Osteoblast (primary cell): ENCODE data around the gene AFDN. TPM values are rescaled to one million over a fixed set of nuclear protein-coding genes. Genes with fewer than 3 reads are reported as not detected.

ENCODE experiments used
- DNase-seq: peaks from one replicate; pipeline ENCODE4 v3.0.0; 2011; ENCODE audit warnings: low spot score, mixed read lengths; ENCODE audit not compliant: insufficient read length; ENCODE audit errors: missing footprints
- H2AFZ ChIP-seq: 2 replicates; pipeline ENCODE4 v1.6.0; 2011; ENCODE audit warnings: mild to moderate bottlenecking, low read length
- H3K27ac ChIP-seq: 2 replicates; pipeline ENCODE4 v1.5.1; 2011; ENCODE audit warnings: mild to moderate bottlenecking, low read depth, low read length, moderate library complexity
- H3K27me3 ChIP-seq: 2 replicates; pipeline ENCODE4 v1.6.0; 2012; ENCODE audit warnings: mild to moderate bottlenecking, control low read depth, inconsistent platforms, low read length, moderate library complexity; ENCODE audit not compliant: insufficient read depth
- H3K36me3 ChIP-seq: 2 replicates; pipeline ENCODE4 v1.5.1; 2011; ENCODE audit warnings: mild to moderate bottlenecking, low read length, control low read depth, moderate library complexity; ENCODE audit not compliant: insufficient read depth
- H3K4me1 ChIP-seq: 2 replicates; pipeline ENCODE4 v1.5.1; 2011; ENCODE audit warnings: mild to moderate bottlenecking, low read length, control low read depth, moderate library complexity; ENCODE audit not compliant: insufficient read depth
- H3K4me2 ChIP-seq: 2 replicates; pipeline ENCODE4 v1.6.0; 2011; ENCODE audit warnings: mild to moderate bottlenecking, low read length; ENCODE audit not compliant: insufficient read depth
- H3K4me3 ChIP-seq: fragments of 200-600 bp; sonication (generic); 3 replicates; pipeline ENCODE4 v1.5.1; 2012; ENCODE audit warnings: mild to moderate bottlenecking, low read length, inconsistent platforms; ENCODE audit not compliant: insufficient read depth
- H3K79me2 ChIP-seq: 2 replicates; pipeline ENCODE4 v1.6.0; 2012; ENCODE audit warnings: mild to moderate bottlenecking, low read length, control low read depth, inconsistent platforms; ENCODE audit not compliant: insufficient read depth
- H3K9me3 ChIP-seq: 2 replicates; pipeline ENCODE4 v1.5.1; 2011; ENCODE audit warnings: low read depth, low read length, control low read depth
- H4K20me1 ChIP-seq: 2 replicates; pipeline ENCODE4 v1.6.0; 2012; ENCODE audit warnings: mild to moderate bottlenecking, low read length, control low read depth; ENCODE audit not compliant: insufficient read depth
- CTCF ChIP-seq: IDR thresholded peaks from 2 replicates; pipeline ENCODE4 v1.5.1; 2011; ENCODE audit warnings: mild to moderate bottlenecking, low read depth, low read length, moderate library complexity; ENCODE audit errors: extremely low read depth
- total RNA-seq: library from RNA; depleted of rRNA; stranded (reverse); fragments of >200 nt; gene quantifications from 2 replicates; pipeline ENCODE4 v1.2.3, GENCODE V29; 2012

AFDN gene
- total RNA-seq, 1 donor, result 52.5 TPM

DNA sequence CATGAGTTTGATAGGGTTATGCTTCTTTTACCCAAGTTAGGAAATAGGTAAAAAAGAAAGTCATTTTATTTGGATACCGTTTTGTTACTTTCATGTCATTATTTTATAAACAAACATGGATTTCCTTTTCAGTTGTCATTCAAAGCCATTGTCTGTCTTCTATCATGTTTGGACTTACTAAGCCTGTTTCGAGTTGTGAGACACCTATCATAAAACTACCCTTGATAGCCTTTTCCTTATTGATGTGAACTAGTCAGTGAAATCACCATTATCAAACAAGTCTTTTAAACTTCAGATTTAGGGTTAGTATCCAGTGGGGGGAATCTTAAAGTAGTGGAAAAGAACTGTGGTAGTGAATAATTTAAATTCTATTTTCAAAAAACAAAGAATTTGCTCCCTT, 85.8 kb downstream of the AFDN start:
- DNase-seq, result no peak
- H3K27ac ChIP-seq, result no peak overlapping the region
- no peaks in the 10 kb centered on the region for H3K9me3 ChIP-seq
- H3K4me3 ChIP-seq, result no peak overlapping the region
- no peaks in the 10 kb centered on the region for H3K79me2 ChIP-seq
- TF ChIP-seq CTCF, result no peak
- H4K20me1 ChIP-seq, result no peaks in the 10 kb centered on the region
- H2AFZ ChIP-seq, result no peak overlapping the region
- peaks cover 13% of the 10 kb centered on the region for H3K36me3 ChIP-seq
- H3K4me1 ChIP-seq, result no peaks in the 10 kb centered on the region
- no peak overlapping the region for H3K4me2 ChIP-seq
- H3K27me3 ChIP-seq, result no peaks in the 10 kb centered on the region

GRCh38 chr6:167913699-167914098, 87.0 kb downstream of the AFDN start:
- peaks cover 24% of the 10 kb centered on the region for H3K36me3 ChIP-seq
- no peaks in the 10 kb centered on the region for H3K27me3 ChIP-seq
- H3K4me1 ChIP-seq, result no peaks in the 10 kb centered on the region
- H3K4me2 ChIP-seq, result no peak overlapping the region
- H2AFZ ChIP-seq, result no peak overlapping the region
- H3K27ac ChIP-seq, result no peak overlapping the region
- no peaks in the 10 kb centered on the region for H4K20me1 ChIP-seq
- H3K79me2 ChIP-seq, result no peaks in the 10 kb centered on the region
- no peak for DNase-seq
- no peaks in the 10 kb centered on the region for H3K9me3 ChIP-seq
- no peak for TF ChIP-seq CTCF
- no peak overlapping the region for H3K4me3 ChIP-seq

DNA sequence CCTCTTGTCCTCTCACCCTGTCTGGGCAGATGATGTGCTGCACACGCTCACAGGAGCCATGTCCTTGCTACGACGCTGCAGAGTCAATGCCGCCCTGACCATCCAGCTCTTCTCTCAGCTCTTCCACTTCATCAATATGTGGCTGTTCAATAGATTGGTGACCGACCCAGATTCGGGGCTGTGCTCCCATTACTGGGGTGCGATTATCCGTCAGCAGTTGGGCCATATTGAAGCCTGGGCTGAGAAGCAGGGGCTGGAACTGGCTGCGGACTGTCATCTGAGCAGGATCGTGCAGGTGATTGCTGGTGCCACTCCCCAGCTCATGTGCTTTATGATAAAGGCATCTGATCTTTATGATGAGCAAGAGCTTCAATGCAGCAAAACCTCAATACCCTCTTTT, 88.4 kb downstream of the AFDN start:
- no peak overlapping the region for H3K27ac ChIP-seq
- no peaks in the 10 kb centered on the region for H3K79me2 ChIP-seq
- H3K4me3 ChIP-seq, result no peak overlapping the region
- peaks cover 31% of the 10 kb centered on the region for H3K36me3 ChIP-seq
- TF ChIP-seq CTCF, result no peak
- no peak overlapping the region for H2AFZ ChIP-seq
- no peak overlapping the region for H3K4me2 ChIP-seq
- no peak for DNase-seq
- H3K27me3 ChIP-seq, result no peaks in the 10 kb centered on the region
- no peaks in the 10 kb centered on the region for H3K9me3 ChIP-seq
- no peaks in the 10 kb centered on the region for H3K4me1 ChIP-seq
- no peaks in the 10 kb centered on the region for H4K20me1 ChIP-seq

DNA sequence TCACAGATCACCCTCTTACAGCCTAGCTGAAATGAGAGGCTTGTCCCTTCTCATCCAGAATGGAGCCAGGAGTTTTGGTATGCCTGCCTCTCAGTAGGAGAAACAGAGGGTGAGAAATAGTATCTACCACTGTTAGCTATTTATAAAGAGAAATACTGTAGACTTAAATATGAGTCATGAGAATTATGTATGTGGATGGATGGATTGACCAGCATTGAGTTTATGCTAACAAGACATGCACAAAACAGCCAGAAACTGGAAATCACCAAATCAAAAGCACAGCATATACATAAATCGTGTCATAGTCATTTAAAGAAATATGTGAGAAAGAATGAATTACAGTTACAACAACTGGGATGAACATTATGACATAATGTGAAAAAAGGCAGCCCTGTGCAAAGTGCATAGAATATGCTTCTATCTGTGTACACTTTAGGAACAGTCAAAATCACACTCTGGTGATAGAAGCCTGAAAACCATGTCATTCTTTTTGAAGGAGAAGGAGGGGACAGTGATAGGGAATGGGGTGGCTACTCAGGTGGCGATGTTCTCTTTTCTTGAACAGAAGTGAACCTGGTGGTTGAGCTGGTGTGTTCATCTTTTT, 90.9 kb downstream of the AFDN start:
- H3K79me2 ChIP-seq, result no peaks in the 10 kb centered on the region
- H3K36me3 ChIP-seq, result peaks cover 31% of the 10 kb centered on the region
- no peaks in the 10 kb centered on the region for H3K27me3 ChIP-seq
- peak; percentile 35 for DNase-seq
- no peak for TF ChIP-seq CTCF
- H4K20me1 ChIP-seq, result no peaks in the 10 kb centered on the region
- no peak overlapping the region for H3K4me2 ChIP-seq
- no peak overlapping the region for H2AFZ ChIP-seq
- H3K27ac ChIP-seq, result no peak overlapping the region
- H3K9me3 ChIP-seq, result no peaks in the 10 kb centered on the region
- H3K4me3 ChIP-seq, result no peak overlapping the region
- no peaks in the 10 kb centered on the region for H3K4me1 ChIP-seq
